Endothelial cell of hepatic sinusoid (primary cell): ENCODE results near the gene PDGFC.

ENCODE experiments used
- in situ Hi-C: cut with HindIII; loops from 2 replicates; pipeline ENCODE4 v1.10.0; 2017; ENCODE audit warnings: low sequenced_read_pairs

The PDGFC gene, protein sequence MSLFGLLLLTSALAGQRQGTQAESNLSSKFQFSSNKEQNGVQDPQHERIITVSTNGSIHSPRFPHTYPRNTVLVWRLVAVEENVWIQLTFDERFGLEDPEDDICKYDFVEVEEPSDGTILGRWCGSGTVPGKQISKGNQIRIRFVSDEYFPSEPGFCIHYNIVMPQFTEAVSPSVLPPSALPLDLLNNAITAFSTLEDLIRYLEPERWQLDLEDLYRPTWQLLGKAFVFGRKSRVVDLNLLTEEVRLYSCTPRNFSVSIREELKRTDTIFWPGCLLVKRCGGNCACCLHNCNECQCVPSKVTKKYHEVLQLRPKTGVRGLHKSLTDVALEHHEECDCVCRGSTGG

DNA sequence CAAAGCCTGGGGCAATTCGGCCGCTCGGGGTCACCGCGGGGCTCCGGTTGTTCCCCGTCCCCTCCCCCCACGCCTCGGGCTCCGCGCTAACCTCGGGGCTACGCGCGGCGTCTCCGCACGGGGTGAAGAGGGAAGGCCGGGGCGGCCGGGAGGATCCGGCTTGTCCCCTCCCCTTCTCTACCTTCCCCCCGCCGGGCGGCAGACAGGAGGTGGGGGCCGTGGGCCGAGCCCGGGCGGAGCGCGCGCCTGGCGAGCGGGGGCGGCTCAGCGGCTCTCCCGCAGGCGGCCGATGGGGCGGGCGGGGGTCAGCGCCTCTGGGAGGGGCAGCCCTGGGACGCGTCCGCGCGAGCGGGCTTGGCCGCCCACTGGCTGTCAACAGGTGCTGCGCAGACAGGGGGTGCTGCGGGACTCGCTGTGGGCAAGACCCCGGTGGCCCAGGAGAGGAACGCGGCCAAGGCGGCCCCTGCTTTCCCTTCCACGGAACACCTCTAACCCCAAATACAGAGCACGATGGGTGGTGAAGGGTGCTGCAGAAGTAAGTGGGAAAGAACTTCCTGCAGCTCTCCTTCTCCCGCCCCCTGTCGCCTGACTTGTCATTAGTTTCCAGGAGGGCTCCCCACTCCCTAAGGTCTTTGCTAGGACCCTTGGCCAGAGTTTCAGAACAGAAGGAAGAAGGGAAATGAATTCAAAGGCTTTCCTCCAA is at the start of gene PDGFC:
PDGFC (minus strand) TSS at position 124 of the 703 bp plus-strand sequence. CDS start 896 bp downstream, outside the sequence.
- in situ Hi-C loops: no loop called here

DNA sequence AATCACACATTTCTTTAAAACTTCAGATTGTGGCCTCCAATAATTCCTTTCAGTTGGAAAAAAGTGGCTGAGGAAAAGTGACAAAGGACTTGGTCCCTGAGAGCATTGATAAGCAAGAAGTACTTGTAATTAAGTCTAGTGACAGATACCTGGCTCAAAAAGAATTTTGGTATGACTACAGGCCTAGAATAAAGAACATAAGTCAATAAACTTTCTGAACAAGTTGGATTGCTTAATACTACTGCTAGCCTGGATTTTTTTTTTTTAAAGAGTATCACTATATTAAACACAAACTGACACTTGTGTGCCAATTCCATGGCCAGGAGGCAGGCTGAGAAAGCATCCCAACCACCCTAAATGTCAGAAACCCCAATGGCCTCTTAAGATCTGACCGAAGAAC is 49.3 kb upstream of the PDGFC start:
- in situ Hi-C loops: no loop called here

DNA sequence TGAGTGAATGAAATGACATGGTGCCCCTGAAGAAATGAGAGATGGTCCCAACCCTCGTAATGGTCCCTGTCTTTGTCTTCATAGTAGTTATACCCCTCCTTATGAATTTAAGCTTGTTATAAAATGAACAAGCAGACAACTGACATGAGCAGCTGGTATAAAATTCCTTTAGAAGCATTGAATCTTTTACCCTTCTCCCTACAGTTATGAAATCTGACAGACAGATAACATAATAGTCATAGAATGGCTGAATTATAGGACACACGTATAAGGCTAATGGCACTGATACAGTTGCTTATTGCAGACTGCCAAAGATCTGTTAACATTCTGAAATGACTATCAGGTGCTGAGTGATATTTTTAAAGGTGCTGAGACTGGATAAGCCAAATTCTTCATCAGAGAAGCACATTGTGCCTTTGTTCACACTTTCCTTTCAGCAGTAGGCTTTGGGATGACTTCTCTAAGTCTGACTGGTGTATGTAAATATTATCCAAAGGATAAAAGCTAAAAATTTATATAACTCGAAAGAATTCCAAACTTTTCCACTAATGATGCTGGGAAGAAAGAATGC is 47.4 kb upstream of the PDGFC start:
- in situ Hi-C loops: no loop called here

DNA sequence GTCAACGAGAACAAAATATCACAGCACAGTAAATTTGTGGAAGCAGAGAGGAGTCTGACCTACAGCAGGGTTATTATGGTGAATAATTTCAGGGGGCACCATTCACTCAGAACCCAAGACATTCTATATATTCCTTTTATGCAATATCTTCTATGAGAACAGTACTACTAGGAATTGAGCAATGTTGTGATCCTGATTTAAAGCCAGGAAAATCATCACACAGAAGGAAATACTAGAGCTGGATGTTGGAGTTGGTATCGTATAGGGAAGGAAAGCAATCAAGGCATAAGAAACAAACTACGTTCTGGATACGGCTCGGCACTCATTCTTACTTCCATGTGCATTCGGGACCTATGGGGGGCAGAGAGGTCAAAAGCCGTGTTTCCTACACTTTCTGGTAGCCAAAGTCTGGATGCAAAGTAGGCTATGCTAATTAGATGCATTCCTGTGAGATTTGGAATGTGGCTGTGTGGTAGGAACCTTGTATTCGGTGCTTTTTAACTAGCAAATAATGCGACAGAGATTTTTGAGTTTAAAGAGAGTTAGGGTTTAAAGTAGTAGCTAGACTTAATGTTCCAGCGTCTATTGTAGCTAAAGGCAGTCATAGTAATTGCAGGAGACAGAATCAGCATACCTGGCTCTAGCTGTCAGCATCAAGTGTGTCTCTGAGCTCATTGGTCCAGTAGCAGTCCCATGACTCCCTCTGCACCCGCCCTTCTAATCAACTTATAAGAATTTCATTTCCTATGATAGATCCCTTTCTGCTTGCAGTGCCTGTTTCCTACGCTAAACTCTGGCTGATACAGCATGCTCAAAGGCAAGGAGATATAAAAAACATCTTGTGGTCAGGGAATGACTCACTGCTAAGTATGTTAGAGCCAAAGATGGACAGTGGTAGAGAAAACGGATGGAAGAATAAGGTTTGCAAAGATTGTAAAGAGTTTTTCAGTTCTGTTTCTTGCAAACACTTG is 43.3 kb upstream of the PDGFC start:
- in situ Hi-C loops: no loop called here

DNA sequence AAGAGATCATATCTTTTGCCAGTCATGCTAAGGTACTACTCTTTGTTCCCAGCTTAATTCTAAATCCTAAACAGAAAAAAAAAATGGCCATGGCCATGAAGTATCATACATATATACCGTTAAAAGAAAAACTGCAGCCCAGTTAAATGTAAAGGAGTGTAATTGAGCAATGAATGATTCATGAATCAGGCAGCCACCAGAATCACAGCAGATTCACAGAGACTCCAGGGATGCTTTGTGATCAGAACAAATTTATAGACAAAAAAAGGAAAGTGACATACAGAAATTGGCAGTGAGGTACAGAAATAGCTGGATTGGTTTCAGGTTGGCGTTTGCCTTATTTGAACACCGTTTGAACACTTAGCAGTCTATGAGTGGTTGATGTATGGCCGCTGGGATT is 42.1 kb upstream of the PDGFC start:
- in situ Hi-C loops: no loop called here

DNA sequence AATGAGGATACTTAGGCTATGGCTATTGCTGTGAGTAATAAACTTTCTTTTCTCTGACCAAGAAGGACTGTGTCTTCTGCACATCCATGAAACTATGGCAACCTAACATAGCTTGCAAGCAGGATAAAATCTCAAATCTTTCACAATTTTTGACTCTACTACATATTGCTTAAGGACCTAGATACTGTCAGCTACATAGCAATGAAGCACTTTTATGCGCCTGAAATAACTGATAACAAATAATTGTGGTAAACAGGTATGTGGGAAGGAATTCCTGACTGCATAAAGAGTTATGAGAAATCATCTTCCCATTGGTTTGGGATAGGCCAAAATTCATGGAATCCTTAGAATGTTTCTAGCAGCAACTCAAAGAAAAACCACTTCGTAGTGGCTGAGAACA is 41.2 kb upstream of the PDGFC start:
- in situ Hi-C loops: no loop called here

DNA sequence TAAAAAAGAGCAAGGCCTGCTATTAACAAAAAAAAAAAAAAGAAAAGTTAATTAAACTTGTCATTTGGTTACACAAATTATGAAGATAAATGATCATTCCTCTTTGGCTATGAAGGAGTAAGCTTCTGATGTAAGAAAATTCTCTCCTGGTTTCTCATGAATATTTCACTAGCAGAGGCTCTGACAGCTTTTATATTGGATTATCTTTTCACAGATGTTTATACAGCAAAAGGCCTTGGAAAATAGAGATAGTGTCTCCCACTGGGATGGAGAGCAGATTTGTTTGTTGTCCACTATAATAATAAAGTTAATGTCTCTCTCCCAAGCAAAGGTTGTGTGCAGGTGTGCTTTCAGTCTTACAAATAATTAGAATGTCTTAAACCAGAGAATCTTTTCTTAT is 40.7 kb upstream of the PDGFC start:
- in situ Hi-C loops: no loop called here

DNA sequence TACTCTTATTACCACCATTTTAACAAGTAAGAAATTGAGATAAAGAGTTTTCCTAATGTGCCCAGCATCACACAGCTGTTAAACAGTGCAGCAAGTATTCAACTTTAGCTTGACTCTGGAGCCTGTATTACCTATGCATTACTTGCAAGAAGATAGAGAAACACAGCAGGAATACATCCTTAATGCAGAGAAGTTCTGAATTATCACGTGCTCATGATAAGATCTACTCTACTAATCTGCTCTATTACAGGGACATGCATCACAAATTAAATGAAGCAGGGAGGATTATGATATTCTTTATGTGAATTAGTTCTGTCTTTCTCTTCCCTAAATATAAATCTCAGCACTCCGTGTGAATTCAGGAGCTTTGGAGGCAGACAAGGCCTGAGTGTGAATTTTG is 39.0 kb upstream of the PDGFC start:
- in situ Hi-C loops: no loop called here

DNA sequence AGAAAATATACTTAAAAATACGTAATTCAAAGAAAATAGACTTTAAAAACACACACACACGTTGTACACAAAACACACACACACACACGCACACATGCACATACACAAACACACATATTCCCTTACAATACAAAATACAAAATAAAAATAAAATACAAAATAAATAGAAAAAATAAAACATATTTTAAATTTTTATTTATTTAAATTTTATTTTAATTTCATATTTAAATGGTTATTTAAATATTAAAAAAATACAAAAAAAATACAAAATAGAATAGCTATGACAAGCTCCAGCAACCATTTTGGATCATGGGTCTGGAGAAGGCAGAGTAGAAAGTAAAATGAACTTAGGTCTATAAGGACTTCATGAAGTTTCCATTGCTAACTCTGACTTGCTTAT is 34.2 kb upstream of the PDGFC start:
- in situ Hi-C loops: no loop called here

DNA sequence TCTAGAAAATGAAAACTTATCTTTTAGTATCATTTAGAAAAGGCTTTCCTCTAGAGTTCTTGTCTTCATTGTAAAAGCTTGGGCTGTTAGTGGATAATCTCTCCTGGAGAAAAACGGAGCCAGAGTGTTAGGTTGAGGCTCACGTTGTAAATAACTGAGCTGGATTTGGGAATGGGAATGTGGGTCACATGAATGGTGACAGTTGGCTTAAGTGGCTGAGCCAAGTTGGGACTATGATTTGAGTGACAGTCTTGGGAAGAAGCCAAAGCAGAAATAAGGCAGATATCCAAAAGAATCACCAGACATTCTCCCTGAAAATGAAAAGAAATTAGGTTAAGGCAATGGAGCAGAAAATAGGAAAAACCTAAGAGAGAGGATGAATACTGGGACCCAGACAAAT is 33.6 kb upstream of the PDGFC start:
- in situ Hi-C loops: no loop called here

DNA sequence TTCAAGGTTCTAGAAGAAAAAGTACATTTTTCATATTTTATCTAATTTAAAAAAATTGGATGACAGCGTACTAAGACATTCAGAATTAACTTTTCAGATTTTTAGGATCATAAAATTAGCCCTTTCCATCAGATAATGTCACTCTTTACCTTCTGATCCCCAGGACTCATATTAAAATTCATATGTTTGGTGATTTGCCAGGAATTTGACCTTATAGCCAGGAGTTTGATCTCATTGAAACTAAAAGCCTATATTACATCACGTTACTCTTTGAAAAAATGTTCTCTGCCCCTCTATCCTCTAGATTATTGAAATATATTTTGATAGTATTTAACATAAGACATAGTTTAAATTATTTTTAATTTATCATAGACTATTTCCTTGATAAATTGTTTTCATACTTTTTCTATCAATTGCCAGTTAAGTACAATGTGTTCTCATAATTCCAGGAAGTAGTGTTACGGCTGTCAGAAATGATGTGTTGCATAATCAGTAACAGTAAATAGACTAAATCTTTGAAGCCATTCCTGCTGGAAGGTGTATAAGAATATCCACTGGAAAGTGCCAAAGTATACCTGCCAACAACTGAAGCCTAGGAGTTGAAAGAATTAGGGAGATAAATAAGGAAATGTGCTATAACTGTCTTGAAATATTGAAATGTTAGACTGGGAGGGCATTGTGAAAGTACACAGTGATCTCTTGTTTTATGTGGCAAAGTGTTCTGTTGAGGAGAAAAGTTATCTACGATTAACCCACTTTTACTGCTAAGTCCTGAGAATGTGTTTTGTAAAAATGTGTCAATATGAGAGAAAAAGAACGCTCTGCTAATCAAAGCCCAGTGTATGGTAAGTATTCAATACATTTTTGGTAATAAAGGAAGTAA is 32.9 kb upstream of the PDGFC start:
- in situ Hi-C loops: no loop called here

DNA sequence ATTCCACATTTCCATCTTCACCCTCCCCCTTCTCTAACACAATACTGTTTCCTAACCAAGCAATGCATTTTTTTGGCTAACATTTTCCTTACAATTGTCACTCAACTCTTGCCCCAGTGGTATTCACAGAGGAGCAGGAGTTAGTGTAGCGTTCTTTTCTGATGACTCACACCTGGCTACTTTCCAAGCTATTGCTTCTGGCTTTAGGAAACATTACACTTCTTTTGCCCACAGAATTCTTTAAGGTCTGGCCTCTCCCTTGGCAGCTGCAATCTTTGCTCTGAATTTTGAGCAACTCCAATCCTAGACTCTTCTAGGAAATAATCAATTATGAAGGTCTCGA is 27.5 kb upstream of the PDGFC start:
- in situ Hi-C loops: no loop called here

DNA sequence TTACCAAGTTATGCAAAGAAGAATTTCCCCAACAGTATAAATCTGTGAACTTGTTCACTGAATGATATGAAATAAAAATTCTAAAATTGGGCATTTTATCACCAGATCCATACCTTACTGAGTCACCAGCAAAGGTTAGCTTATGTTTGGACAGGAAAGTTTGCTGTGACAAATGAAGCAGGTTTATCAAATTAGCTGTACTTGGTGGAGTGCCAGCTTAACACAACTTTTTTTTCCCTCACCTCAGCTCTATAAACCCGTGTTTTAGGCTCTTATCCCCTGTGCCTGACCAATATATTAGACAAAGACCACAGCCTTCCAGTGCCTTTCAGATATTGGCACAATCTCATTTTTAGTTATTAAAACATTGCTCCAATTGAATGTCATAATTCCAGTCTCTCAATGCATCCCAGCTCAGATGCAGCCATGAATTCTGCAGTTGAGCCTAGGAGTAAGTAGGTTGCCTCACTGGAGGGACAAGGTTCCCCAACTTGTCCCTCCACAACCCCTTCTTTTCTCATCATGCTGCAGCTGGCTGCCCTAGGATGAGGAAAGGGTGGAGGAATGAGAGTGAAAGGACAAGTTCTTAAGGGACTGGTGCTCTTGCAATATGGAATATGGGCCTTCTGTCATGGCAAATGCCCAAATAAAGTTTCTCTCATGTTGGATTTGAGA is 27.0 kb upstream of the PDGFC start:
- in situ Hi-C loops: no loop called here

DNA sequence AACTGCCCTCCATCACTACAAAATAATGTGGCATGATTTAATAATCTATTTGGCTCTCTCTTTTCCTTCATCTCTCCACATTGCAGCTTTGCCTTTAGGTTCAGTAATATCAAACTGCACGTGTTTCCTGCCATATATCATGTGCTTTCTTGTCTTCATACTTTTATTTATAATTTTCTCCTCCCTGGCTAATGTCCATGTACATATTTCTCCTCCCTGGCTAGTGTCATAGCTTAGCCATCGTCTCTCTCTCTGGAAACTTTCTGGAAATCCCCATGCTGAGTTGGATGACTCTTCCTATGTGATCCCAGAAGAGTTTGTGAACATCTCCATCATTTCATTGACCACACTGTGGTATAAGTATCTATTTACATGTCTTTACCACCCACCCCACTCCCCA is 21.3 kb upstream of the PDGFC start:
- in situ Hi-C loops: no loop called here

DNA sequence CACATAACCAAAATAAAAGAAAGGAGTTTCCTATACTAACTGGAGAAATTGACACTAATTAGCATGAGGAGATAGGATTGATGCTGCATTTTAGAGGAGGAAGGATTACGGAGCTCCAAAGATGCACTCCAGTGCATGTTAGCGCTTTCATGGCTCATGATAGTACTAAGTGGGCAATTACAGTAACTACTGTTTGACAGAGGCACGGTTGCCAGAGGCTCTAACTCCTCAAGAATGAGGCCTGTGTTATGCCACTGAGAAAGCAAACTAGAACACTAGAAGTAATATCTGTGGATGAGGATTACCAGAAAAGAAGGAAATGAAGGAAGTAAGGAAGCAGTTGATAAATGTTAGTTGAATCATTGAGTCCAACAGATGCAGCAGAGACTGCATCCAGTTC is 19.6 kb upstream of the PDGFC start:
- in situ Hi-C loops: no loop called here

DNA sequence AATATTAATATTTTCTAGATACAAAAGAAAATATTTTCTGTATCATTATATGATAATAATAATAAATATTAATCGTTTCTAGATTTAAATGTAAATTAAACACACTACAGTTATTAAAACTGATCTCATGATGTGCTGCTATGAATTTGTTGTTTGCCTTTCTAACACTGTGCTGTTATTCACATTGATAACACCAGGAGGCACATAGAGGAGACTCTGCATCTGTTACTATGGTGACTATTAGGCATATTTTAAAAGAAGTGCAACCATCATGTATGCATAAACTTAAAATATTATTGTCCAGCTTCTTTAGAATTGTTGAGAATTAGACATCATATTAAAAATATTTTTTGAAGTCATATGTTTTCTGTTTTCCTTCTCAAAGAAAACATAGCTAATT is 11.8 kb upstream of the PDGFC start:
- in situ Hi-C loops: no loop called here

DNA sequence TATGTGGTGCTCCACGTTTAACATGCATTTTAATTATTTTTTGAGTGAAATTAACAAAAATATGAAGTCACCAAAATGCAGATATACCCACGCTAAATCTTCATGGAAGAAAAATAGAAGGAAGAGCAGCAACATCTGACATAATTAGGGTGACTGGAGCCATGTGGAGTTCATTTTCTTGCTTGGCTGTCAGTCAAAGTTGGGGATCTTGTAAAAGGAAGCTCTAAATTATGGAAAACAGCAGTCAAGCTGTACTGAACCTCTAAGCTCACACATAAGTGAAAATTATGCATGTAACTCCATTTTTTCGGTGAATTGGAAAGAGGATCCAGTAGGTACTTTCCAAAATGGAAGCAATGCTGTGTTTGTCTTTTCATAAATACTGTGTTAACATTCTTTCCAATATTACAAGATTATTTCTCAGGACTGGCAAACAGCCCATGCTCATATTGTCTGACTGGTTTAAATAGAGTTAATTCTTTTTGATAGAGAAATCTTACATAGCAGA is 9.7 kb upstream of the PDGFC start:
- in situ Hi-C loops: no loop called here

DNA sequence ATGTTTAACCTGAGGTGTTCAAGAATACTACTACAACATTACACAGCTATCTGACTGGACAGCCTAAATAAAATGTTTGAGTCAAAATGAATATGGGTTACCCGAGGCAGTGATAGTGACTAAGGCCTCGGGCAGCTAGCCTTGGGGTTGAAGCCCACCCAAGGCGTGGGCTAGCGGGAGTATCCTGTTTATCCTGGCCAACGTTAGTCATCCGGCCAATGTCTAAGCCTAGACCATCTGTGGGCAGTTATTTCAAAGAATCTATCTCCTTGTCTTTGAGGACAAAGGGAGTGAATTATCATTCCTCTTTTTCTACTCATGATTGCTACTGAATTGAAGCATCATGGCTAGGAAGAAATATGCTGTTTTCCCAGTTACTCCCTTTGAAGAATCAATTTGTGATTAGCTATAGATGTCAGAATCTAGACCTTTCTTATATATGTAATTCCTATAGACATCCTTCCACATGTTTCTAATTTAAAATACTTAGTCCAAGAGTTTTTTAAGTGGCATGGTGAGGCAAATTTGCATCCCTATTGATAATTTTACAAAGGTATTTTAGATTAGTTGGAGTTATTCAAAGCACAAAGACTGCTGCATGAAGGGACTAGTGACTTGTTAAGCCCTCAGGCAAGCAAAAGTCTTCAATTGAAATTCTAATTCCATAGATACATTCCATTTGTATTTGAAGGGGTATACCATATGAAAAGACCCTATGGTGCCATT is 6.0 kb upstream of the PDGFC start:
- in situ Hi-C loops: no loop called here

DNA sequence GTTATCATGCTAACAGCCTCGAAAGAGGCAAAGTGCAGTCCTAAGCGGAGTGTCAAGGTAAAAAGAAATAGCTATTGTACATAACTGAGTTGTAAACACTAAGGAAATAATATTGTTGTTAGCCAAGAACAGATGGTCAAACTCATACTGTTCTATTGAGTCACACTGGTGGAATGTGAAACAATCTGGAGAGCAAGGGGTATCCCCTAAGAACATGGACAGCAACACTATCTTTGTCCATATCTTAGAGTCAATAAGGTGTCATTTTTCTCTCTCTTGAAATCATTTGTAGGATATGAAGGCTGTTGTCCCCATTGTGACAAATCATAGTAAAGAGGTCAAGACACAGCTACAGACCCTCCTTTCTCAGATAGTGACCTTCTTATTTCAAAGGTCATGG is 4.5 kb upstream of the PDGFC start:
- in situ Hi-C loops: no loop called here
